IPS-18a (cell line): ENCODE measurements around the gene HSPB9.

Experiments used
- H3K27ac ChIP-seq: one replicate; pipeline ENCODE4 v1.5.1; 2013; ENCODE audit warnings: low read length
- H3K27me3 ChIP-seq: one replicate; pipeline ENCODE4 v1.6.1; 2013; ENCODE audit warnings: mild to moderate bottlenecking, low read length; ENCODE audit not compliant: control insufficient read depth, insufficient read depth
- H3K36me3 ChIP-seq: one replicate; pipeline ENCODE4 v1.6.1; 2013; ENCODE audit warnings: low read depth, low read length; ENCODE audit not compliant: control insufficient read depth
- H3K4me1 ChIP-seq: one replicate; pipeline ENCODE4 v1.6.1; 2013; ENCODE audit warnings: low read depth, low read length; ENCODE audit not compliant: control insufficient read depth
- H3K4me3 ChIP-seq: one replicate; pipeline ENCODE4 v1.5.1; 2013; ENCODE audit warnings: low read length
- H3K9ac ChIP-seq: one replicate; pipeline ENCODE4 v1.6.1; 2013; ENCODE audit warnings: mild to moderate bottlenecking, low read length, moderate library complexity
- H3K9me3 ChIP-seq: one replicate; pipeline ENCODE4 v1.6.1; 2013; ENCODE audit warnings: low read depth, low read length; ENCODE audit not compliant: control insufficient read depth

The HSPB9 gene

DNA sequence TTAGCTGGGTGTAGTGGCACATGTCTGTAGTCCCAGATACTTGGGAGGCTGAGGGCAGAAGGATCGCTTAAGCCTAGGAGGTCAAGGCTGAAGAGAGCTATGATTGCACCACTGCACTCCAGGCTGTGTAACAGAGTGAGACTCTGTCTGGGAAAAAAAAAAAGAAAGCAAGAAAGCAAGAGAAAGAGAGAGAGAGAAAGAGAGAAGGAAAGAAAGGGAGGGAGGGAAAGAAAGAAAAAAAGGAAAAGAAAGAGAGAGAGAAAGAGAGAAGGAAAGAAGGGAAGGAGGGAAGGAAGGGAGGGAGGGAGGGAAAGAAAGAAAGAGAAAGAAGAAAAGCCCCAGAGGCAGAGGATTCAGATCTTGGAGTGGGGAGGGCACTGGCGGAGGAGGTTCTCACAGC is 16.6 kb upstream of the HSPB9 start:
- H3K9ac ChIP-seq: no peak overlapping the region
- H3K4me3 ChIP-seq: no peak overlapping the region
- H3K9me3 ChIP-seq: no peaks in the 10 kb centered on the region
- H3K4me1 ChIP-seq: peaks cover 6% of the 10 kb centered on the region
- H3K36me3 ChIP-seq: no peaks in the 10 kb centered on the region
- H3K27ac ChIP-seq: no peak overlapping the region
- H3K27me3 ChIP-seq: no peaks in the 10 kb centered on the region

DNA sequence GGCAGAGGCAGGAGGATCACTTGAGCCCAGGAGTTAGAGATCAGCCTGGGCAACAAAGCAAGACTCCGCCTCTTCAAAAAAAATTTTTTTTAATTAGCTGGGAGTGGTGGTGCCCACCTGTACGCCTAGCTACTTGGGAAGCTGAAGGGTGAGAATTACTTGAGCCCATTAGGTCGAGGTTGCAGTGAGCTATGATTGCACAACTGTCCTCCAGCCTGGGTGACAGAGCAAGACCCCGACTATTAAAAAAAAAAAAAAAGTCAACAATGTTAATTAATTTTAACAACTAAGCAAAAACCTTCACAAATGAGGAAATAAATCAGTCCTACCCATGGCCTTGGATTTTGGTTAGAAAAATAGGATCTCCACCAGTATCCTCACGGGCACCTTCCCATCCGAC is 15.5 kb upstream of the HSPB9 start:
- peaks cover 6% of the 10 kb centered on the region for H3K4me1 ChIP-seq
- no peaks in the 10 kb centered on the region for H3K9me3 ChIP-seq
- H3K9ac ChIP-seq: no peak overlapping the region
- H3K36me3 ChIP-seq: no peaks in the 10 kb centered on the region
- H3K27me3 ChIP-seq: no peaks in the 10 kb centered on the region
- no peak overlapping the region for H3K27ac ChIP-seq
- H3K4me3 ChIP-seq: peak overlapping the region; percentile 59

DNA sequence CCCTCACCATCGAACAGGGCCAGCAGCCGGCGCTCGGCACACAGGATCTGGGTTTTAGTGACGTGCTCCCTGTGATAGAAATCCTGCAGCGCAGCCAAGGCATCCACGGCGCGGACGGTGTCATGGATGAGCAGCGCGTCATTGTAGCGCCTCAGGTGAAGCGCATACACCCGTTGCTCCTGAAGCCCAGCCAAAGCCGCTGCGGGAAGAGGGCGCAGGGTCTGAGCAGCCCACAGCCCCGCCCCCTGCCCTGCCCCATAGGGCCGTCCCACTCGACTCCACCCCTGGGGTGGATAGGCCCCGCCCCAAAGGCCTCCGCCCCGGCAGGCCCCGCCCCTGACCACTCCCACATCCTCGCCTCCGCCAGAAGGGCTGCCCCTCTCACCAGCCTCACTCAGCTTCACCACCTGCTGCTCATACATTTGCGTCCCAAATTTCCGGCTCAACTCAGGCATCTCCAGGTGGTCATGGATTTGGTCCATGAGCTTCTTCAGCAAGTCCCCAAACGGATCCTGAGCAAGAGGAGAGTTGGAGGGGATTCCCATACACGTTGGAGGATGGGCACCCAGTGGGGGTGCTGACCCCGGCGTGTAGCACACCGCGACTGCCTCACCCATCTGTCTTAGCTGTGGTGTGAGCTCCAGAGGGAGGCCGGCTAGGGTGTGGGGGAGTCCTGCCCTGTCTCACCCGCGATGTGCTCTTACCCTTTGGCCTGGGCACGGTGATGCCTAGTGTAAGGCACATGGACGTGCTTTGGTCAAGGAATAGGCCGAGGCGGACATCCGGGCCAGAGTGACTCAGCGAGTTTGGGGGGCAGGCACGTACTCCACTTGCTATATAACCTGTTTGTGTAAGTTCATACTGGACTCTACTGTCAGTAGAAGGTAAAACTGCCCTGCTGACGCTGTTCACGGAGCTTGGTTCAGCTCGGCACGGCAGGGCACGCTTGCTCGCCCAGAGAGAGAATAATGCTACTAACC is 14.7 kb upstream of the HSPB9 start:
- Histone ChIP-seq H3K27me3 (no peaks in the 10 kb centered on the region), H3K4me3 (peak overlapping the region; percentile 59), H3K36me3 (no peaks in the 10 kb centered on the region), H3K9me3 (no peaks in the 10 kb centered on the region), H3K9ac (peak overlapping the region; percentile 1), H3K4me1 (peaks cover 6% of the 10 kb centered on the region), H3K27ac (no peak overlapping the region)

DNA sequence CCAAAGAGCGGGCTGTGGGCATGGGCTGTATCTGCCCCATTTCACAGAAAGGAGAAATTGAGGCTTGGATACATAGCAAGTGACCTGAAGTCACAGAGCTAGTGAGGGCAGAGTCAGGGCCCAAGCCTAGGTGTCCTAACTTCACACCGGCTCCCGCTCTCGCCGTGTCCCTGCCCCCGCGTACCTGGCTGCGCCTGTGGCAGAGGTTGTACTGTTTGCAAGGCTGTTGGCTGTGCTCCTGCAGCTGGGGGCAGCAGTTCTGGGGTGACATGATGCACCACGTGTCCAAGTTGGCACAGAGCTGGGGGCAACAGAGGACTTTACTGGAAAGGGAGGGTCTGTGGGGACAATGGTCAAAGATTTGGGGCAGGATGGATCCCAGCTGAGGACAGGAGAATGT is 13.5 kb upstream of the HSPB9 start:
- peaks cover 4% of the 10 kb centered on the region for H3K36me3 ChIP-seq
- peaks cover 6% of the 10 kb centered on the region for H3K4me1 ChIP-seq
- no peak overlapping the region for H3K9ac ChIP-seq
- no peaks in the 10 kb centered on the region for H3K9me3 ChIP-seq
- H3K27me3 ChIP-seq: no peaks in the 10 kb centered on the region
- no peak overlapping the region for H3K4me3 ChIP-seq
- no peak overlapping the region for H3K27ac ChIP-seq

DNA sequence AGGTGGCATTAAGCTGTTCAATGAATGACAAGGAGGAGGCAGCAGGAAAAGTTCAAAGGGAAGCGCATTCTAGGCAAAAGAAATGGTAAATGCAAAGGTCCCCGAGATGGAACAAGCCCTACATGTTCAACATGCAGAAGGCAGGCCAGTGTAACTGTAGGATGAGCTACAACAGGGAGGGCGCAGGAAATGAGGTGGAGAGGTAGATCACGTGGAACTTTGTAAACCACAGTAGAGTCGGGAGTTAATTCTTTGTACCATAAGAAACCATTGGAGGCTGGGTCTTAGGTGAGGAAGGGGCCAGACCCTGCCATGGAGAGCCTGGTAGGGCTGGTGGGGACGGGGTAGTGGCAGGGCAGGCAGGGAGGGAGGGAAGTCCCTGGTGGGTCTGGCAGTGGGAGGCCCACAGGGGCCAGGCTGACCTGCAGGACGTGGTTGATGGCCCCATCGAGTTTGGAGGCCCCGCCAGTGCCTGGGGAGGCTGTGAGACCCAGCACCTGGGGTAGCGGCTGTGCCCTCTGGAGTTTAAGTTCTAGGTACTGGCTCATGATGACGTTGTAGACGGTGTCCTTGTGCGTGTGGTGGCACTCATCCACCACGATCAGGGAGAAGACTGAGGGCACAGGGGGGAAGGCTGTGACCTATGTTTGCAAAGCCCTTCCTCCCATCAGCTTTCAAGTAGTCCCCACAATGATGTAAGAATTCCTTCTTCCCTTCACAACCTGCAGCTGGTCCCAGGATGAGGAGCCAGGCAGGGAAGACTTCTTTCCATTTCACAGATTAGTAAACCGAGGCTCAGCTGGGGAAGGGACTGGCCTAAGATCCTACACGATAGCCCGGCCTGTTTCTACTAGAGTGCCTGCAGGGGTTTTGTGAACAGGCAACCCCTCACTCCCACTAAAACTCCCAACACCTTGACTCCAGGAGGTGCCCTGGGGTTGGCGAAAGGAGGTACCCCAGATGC is 12.0 kb upstream of the HSPB9 start:
- Histone ChIP-seq H3K27ac (no peak overlapping the region), H3K4me3 (no peak overlapping the region), H3K4me1 (peaks cover 6% of the 10 kb centered on the region), H3K36me3 (peaks cover 7% of the 10 kb centered on the region), H3K9ac (no peak overlapping the region), H3K9me3 (no peaks in the 10 kb centered on the region), H3K27me3 (no peaks in the 10 kb centered on the region)

DNA sequence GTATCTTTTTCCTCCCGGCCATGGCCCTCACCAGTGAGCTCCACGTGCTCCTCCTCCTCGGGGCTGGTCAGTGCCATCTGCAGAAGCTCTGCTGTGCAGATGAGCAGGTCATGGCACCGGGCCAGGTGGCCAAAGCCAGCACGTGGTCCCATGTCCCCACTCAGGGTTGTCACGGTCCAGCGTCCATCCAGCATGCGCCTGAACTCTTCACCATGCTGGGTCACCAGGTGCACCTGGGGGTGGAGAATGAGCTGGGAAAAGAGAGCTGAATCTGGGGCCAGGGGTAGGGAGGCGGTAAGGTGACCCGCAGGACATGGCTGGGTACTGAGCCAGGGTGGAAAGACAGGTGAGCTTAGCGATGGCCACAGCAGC is 11.4 kb upstream of the HSPB9 start:
- no peak overlapping the region for H3K9ac ChIP-seq
- H3K27ac ChIP-seq: no peak overlapping the region
- peaks cover 6% of the 10 kb centered on the region for H3K4me1 ChIP-seq
- no peaks in the 10 kb centered on the region for H3K9me3 ChIP-seq
- H3K36me3 ChIP-seq: peaks cover 9% of the 10 kb centered on the region
- H3K27me3 ChIP-seq: no peaks in the 10 kb centered on the region
- H3K4me3 ChIP-seq: no peak overlapping the region

DNA sequence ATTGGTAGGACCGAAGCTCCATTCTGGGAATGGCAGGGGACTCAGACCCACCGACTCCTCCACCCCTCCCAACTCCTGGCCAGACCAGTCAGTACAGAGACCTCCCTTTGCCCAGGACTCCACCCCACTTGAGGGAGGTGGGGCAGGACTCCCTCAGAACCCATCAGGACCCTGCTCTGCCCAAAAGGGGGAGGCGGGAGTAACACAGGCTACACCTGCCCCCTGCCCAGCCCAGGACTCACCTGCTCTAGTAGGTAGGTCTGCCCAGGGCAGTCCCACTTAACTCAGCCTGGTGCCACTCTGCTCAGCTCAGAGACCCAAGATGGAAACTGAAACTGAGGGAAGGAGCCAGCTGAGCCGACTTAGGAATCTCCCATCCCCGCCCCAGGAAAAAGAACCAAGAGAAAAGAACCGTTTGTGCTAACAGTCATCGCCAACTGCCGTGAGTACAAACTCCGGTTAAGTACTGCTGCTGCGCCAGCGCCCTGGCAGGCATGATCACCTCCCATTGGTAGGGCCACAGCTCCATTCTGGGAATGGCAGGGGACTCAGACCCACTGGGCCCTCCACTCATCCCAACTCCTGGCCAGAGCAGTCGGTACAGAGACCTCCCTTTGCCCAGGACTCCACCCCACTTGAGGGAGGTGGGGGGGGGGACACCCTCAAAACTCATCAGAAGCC is 10.6 kb upstream of the HSPB9 start:
- no peak overlapping the region for H3K27ac ChIP-seq
- H3K36me3 ChIP-seq: peaks cover 9% of the 10 kb centered on the region
- H3K27me3 ChIP-seq: no peaks in the 10 kb centered on the region
- H3K9ac ChIP-seq: no peak overlapping the region
- no peak overlapping the region for H3K4me3 ChIP-seq
- H3K4me1 ChIP-seq: peaks cover 6% of the 10 kb centered on the region
- H3K9me3 ChIP-seq: no peaks in the 10 kb centered on the region

DNA sequence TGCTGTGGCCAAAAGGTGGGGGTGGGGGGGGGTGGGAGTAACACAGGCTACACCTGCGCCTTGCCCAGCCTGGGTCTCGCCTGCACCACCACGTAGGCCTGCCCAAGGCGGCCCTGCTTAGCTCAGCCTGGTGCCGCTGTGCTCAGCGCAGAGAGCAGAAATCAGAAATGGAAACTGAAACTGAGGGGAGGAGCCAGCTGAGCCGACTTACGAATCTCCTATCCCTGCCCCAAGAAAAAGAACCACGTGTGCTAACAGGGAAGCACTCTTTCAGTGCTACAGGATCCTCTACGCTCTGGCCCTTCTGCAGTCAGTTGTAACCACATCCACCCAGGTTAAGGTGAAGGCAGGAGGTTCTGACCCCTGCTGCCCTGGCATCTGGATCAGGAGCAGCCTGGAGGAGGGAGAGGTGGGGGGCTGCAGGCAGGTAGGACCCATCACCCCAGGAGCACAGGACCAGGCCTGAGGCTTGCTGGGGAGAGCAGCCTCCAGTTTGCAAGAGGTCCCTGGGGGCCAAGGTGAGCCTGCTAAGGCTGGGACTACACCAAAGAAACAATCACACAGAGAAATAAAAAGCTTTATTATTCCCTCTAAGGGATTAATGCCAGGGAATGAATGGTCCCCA is 9.9 kb upstream of the HSPB9 start, which contains the start of gene DHX58:
TSS of gene DHX58 (minus strand) at position 163 of the 625 bp plus-strand sequence. CDS start 822 bp downstream, outside the sequence.
- Histone ChIP-seq H3K27ac (no peak within 1 kb of the TSS), H3K4me3 (no peak within 1 kb of the TSS), H3K9ac (no peak within 1 kb of the TSS), H3K27me3 (no peaks in the 10 kb centered on the region), H3K36me3 (peaks cover 9% of the 10 kb centered on the region), H3K4me1 (peaks cover 6% of the 10 kb centered on the region), H3K9me3 (no peaks in the 10 kb centered on the region)

DNA sequence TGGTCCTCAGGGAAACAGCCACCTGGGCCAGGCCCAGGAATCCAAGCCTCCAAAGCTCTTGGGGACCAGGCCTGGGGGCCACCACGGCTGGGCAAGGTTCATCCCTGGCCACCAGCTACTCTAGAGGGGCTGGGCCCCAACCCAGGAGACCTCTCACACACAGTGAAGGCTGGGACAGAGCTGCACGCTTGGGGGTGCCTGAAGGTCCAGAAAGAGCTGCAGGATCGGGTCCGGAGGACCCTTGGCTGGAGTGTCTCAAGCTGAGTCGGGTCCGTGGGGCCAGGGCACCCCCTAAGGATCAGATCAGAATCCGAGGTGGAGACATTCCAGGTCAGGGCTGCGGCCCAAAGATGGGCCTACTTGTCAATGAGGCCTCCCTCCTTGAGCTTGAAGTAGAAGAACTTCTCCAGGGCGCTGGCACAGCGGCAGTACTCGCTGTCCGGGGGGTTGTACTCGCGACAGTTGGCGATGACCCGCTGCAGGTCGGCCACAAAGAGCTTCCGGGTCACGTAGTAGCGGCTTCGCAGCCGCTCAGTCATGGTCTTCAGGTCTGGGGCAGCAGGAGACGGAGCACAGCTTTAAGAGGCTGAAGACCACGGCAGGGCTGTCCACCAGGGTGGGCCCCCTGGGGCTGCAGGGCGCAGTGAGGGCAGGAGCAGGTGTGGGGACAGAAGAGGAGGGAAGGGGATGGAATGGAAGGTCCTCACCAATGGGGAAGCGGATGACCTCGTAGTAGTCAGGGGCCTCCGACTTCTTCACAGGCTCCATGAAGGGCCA is 9.1 kb upstream of the HSPB9 start:
- H3K4me1 ChIP-seq: no peaks in the 10 kb centered on the region
- no peak overlapping the region for H3K27ac ChIP-seq
- no peak overlapping the region for H3K9ac ChIP-seq
- no peaks in the 10 kb centered on the region for H3K9me3 ChIP-seq
- H3K4me3 ChIP-seq: no peak overlapping the region
- peaks cover 9% of the 10 kb centered on the region for H3K36me3 ChIP-seq
- no peaks in the 10 kb centered on the region for H3K27me3 ChIP-seq

DNA sequence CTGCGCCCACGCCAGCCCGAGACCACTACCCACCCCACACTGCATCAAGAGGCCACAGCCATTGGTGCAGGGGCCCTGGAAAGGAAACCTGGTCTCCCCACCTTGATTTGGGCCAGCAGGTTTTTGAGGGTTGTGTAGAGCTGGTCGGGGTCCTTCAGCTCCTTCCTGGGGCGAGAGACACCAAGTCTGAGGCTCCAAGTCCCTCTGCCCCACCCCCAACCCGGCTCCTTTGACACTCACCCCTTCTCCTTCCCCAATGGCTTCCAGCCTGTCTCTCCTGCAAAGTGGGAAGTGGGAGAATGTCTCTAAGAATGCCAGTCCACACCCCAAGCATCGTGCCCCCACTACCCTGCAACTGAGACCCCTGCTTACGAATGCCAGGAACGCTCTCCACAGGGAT is 8.5 kb upstream of the HSPB9 start:
- H3K36me3 ChIP-seq: peaks cover 9% of the 10 kb centered on the region
- no peaks in the 10 kb centered on the region for H3K27me3 ChIP-seq
- no peak overlapping the region for H3K27ac ChIP-seq
- H3K4me3 ChIP-seq: no peak overlapping the region
- H3K9ac ChIP-seq: no peak overlapping the region
- no peaks in the 10 kb centered on the region for H3K9me3 ChIP-seq
- H3K4me1 ChIP-seq: no peaks in the 10 kb centered on the region
